A204.1 (cell line): ENCODE data around the gene OST4.
"Not testable (repeated sequence)": the region's sequence is repeated elsewhere in the genome, so short reads cannot be mapped to it uniquely, and the experiment has no call there.

ENCODE experiments used
- FAIRE-seq: peaks from 2 replicates; lab custom pipeline; 2012; peaks lifted over from hg19 to GRCh38; lab: Jason Lieb, UNC

Gene OST4

DNA sequence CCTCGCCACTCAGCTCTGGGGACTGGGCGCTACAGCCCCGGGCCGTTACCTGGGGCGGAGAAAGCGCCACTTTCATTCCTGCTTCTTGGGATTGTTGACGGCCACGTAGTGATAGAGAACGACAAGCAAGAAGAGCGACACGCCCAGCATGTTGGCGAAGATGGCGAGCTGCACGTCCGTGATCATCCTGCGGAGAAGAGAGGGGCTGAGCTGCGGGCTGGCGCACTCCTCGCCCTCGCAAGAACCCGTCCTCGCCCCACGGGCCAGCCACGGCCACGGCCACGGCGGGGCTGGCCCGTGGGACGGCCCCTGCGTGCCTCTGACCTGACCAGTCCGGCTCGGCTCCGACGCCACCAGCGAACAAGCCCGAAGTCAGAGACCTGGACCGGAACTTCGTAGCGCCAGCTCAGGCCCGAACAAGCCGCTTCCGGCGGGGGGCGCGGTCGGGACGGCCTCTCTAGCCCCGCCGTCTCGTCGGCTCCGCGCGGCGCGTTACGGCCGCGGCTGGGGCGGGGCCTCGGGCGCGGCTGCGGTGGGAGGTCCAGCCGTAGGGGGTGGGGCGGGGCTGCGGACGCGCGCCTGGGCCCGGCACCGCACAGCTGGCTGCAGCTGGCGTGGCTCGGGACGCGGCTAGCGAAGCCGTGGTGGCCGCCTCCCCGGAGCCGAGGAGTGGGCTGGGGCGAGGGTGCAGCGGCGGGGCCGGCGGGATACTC is at the start of gene OST4:
OST4 (minus strand) TSS at position 378 of the 713 bp plus-strand sequence.
- no peak for FAIRE-seq

DNA sequence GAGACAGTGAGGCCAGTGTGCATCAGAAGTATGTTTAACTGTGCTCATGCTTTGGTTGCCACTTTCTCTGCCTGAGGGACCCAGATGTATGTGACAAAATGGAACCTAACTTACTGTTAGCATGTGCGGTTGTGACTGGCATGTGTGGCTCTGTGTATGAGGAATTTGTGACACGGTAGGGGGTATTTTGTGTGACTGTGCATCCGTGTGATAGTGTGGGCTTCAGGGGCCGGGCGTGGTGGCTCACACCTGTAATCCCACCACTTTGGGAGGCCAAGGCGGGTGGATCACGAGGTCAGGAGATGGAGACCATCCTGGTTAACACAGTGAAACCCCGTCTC is 47.8 kb upstream of the OST4 start:
- FAIRE-seq, result not testable (repeated sequence)

DNA sequence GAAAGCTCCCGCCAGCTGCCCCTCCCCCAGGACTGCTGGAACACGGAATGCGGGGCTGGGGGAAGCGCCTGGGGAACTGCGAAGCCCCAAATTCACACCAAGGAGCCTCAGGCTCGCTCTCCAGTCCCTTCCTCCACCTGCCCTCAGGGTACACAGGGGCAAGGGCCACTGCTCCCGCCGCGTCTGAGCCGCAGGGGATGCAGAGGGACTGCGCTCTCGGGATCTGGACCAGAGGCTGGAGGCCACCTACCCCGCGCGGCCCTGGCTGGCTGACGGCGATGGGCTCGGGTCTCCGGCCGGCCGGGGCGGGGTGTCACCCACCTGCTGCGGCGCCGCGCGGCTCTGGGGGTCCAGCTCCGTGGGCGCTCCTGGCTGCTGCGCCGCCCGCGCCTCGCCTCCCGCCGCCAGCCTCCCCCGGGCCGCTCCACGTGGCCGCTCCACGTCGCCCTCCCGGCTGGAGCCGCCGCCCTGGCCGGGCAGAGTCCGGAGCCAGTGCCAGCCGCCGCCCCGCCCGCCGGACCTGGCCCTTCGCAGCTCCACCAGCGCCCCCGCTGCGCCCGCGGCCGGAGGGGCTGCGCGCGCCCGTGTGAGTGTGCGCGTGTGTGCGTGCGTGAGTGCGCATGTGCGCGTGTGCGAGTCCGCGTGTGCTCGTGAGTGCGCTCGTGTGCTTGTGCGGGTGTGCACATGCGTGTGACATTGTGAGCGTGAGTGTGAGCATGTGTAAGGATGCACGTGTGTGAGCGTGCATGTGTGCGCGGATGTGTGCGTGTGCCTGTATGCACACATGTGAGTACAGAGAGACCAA is 47.3 kb upstream of the OST4 start, which contains the start of gene CGREF1:
CGREF1 (minus strand) TSS at position 604 of the 805 bp plus-strand sequence. CDS start 14,762 bp downstream, outside the sequence.
- FAIRE-seq, result no peak

DNA sequence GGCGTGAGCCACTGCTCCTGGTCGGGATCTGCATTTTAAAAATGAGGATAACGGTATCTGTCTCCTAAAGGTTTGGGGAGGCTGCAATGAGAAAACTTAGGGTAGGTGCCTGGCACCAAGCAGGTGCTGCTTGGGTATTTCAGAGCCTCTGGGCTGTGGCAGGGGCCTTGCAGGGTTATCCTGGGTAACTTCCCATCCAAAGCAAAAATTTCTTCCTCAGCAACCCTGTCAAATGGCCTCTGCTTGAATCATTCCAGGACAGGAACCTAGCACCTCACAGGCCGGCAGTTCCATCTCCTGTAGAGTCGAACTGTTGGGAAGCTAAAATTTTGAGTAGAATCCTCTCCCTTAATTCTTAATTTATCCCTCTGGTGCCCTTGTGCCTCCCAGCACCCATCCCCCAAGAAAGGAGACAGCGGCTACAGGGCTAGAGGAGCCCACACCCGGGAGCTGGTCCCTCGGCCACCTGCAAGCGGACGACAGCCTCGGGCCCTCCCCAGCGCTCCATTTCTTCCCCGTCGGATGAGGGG is 46.6 kb upstream of the OST4 start:
- no peak for FAIRE-seq

DNA sequence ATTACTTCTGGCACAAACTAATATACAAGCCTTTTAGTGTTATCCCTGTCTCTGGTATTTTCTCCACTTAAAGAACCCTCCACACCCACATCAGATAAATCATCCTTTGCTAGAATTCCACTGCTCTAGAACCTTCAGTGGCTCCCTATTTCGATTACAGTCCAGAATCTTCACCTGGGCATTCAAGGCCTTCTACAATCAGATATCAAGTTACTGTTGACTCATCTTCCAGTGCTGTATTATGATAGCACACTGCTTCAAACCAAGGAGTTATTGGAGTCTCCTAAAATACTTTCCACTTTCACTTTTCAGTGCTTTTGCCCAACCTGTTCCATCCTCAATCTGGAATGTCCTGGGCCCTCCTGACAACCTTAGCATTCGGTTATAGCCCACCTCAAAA is 44.1 kb upstream of the OST4 start:
- FAIRE-seq, result no peak

DNA sequence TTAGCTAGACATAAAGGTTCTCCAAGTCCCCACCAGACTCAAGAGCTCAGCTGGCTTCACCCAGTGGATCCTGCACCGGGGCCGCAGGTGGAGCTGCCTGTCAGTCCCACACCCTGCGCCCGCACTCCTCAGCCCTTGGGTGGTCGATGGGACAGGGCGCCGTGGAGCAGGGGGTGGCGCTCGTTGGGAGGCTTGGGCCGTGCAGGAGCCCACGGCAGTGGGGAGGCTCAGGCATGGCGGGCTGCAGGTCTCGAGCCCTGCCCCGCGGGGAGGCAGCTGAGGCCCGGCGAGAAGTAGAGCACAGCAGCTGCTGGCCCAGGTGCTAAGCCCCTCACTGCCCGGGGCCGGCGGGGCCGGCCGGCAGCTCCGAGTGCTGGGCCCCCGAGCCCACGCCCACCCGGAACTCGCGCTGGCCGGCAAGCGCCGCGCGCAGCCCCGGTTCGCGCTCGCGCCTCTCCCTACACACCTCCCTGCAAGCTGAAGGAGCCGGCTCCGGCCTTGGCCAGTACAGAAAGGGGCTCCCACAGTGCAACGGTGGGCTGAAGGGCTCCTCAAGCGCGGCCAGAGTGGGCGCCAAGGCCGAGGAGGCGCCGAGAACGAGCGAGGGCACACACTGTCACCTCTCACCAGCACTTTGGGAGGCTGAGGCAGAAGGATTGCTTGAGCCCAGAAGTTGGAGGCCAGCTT is 40.1 kb upstream of the OST4 start:
- FAIRE-seq, result not testable (repeated sequence)

DNA sequence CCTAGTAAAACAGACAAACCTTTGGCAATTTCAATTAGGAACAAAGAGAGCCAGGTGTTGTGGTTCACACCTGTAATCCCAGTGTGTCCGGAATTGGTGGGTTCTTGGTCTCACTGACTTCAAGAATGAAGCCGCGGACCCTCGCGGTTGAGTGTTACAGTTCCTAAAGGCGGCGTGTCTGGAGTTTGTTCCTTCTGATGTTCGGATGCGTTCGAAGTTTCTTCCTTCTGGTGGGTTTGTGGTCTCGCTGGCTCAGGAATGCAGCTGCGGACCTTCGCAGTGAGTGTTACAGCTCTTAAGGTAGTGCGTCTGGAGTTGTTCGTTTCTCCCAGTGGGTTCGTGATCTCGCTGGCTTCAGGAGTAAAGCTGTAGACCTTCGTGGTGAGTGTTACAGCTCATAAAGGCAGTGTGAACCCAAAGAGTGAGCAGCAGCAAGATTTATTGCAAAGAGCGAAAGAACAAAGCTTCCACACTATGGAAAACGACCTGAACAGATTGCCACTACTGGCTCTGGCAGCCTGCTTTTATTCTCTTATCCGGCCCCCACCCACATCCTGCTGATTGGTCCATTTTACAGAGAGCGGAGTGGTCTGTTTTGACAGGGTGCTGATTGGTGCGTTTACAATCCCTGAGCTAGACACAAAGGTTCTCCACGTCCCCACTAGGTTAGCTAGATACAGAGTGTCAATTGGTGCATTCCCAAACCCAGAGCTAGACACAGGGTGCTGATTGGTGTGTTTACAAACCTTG is 39.3 kb upstream of the OST4 start:
- not testable (repeated sequence) for FAIRE-seq

DNA sequence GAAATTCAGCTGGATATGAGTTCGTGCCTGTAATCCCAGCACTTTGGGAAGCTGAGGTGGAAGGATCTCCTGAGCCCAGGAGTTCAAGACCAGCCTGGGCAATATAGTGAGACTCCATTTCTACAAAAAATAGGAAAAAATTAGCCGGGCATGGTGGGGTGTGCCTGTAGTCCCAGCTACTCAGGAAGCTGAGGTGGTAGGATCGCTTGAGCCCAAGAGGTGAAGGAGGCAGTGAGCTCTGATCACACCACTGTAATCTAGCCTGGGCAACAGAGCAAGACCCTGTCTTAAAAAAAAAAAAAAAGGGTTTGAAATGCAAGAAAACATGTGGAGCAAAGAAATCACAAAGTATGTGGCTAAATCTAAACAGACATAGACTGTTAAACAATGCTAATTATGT is 37.6 kb upstream of the OST4 start:
- FAIRE-seq, result no peak

DNA sequence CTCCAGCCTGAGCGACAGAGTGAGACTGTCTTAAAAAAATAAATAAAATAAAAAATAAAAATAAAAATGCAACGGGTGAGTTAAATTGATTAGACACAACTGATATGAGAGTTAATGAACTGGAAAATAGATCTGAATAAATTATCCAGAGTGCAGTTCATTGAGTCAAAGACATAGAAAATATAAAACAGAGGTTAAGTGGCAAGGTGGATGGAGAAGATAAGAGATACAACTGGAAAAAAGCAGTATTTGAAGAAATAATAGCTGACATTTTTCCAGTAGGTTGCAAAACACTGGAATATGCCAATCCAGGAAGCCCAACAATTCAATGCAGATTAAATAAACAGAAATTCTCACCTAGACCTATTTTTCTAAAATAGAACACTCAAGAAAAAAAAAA is 36.8 kb upstream of the OST4 start:
- FAIRE-seq, result no peak

DNA sequence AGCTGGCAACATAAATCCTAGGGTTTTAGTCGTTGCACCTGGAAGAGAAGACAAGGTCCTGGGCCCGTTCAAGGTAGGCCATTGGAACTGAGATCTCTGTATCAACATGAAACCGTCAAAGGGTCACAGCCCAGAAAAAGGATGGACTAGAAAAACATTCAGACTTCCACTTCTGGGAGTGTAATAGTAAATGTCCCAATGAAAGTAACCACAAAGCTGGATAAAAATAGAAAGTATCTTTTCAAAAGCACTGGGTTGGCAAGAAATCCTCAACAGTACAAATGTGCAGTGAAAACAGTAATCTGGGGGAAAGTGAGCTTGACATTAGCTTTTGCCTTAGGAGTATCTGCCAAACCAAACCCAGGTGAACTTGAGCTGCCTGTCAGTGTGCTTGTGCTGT is 34.5 kb upstream of the OST4 start:
- FAIRE-seq, result no peak

DNA sequence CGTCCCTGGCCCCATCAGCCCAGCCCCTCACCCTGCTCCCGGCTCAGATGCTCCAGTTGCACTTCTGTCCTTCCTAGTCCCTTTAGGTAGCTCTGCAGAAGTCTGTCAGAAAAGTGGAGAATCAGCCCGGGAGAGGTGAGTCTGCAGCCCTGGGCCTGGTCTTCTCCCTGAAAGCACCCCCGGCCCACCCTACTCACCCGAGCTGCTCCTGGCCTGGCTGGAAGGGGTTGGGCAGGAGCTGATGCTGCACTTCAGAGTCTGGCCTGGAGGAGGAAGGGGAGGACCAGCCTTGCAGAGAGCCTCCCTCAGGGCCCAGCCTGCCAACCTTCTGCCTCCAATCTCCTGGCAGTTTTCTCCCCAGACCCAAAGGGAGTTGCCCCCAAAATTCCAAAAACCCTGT is 30.9 kb upstream of the OST4 start:
- FAIRE-seq, result no peak

DNA sequence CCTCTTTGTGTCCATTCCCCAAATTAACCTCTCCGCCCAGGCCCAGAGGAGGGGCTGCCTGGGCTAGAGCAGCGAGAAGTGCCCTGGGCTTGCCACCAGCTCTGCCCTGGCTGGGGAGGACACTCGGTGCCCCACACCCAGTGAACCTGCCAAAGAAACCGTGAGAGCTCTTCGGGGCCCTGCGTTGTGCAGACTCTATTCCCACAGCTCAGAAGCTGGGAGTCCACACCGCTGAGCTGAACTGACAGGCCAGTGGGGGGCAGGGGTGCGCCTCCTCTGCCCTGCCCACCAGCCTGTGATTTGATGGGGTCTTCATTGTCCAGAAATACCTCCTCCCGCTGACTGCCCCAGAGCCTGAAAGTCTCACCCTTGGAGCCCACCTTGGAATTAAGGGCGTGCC is 28.6 kb upstream of the OST4 start:
- FAIRE-seq, result no peak

DNA sequence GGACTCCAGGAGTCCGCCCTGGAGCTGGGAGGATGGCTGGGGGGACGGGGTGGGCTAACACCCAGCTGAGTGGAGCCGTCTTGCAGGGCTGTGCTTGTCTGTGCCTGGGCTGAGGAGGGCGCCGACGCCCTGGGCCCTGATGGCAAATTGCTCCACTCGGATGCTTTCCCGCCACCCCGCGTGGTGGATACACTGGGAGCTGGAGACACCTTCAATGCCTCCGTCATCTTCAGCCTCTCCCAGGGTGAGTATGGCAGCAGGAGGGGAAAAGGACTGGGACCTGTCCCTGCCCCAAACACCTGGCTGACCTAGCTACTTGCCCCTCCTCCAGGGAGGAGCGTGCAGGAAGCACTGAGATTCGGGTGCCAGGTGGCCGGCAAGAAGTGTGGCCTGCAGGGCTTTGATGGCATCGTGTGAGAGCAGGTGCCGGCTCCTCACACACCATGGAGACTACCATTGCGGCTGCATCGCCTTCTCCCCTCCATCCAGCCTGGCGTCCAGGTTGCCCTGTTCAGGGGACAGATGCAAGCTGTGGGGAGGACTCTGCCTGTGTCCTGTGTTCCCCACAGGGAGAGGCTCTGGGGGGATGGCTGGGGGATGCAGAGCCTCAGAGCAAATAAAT is 28.0 kb upstream of the OST4 start:
- FAIRE-seq, result no peak

DNA sequence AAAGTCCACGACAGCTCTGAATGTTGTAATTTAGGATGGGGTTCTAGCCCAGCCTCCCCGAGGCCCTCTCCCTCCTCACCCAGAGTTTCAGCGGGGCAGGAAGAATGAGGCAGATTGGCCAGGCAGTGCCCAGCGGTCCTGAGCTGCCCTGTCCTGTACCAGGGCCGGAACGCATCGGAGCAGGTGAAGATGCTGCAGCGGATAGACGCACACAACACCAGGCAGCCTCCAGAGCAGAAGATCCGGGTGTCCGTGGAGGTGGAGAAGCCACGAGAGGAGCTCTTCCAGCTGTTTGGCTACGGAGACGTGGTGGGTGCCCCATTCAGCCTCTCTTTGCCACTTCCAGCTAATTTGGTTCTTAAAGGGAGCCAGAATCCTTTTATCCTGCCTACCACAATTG is 25.9 kb upstream of the OST4 start:
- no peak for FAIRE-seq

DNA sequence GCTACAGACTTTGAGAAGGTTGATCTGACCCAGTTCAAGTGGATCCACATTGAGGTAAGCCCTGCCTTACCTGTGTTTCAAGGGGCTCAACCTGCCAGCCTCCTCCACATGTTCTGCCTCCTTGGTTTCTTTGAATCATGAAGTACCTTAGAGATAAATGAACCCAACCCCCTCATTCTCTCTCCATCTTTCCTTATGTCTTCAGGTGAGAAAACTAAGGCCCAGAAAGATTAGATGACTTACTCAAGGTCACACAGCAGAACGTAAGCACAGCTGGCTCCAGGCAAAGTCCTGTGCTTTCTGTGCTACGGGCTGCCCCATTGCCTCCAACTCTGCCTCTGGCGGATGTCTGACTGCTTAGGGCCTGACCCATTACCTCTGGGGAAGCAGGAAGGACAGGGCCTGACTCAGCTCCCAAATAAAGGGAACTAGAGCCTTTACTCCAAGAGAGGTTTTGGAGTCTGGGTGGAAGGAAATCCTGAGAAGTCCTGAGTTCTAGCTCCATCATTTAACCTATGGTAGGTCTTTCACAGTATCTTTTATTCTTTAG is 25.4 kb upstream of the OST4 start:
- FAIRE-seq, result no peak

DNA sequence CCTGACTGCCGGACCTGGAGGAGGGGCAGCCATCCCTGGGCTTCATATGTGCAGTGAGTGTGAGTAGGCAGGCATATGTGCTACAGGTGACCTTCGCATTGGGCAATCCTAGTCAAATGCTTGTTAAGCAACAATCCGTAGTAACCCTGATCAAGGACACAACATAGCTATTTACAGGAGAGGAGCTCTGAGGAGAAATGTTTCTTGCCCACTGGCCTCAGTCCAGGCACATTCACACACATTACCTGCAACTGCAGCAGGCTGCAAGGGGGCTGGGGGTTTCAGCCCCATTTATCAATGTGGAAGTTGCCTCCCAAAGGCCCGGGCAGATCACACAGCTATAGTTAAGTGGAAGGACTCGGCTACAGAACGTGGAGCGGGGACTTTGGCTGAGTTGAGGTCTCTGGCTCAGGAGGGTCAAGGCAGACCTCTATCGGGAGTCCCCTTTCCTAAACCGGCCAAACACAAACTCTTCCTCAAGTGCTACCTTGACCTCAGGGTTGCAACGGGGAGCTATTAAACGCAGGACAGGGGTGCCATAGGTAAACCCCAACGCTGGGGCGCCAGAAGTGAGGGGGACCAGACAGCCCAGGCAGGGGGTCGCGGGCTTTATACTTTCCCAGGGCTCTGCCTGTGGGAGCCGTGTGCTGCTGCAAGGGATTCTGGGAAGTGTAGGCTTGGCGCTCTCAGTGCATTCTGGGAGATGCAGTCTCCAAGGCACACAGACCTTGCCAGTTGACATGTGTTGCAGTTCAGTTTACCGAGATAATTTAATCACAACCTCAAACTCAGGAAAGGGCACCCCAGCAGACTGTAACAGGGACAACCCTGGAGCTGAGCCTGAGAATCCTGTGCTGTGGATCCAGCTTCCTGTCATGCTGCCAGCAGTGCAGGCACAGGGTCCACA is 24.5 kb upstream of the OST4 start:
- FAIRE-seq, result no peak

DNA sequence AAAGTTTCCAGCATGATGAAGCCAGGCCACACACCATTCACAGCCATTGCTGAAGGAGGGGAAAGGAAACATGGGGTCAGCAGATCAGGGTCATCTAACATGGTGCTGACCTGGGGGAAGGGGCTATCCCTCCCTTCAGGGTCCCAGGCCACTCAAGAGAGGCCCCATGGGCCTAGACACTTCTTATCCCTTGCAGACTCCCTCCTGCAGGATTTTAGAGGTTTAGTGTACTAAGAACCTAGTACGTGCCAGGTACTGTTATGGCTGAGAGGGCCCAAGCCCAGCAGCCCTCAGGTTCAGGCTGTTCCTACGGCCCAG is 23.9 kb upstream of the OST4 start:
- FAIRE-seq, result no peak

DNA sequence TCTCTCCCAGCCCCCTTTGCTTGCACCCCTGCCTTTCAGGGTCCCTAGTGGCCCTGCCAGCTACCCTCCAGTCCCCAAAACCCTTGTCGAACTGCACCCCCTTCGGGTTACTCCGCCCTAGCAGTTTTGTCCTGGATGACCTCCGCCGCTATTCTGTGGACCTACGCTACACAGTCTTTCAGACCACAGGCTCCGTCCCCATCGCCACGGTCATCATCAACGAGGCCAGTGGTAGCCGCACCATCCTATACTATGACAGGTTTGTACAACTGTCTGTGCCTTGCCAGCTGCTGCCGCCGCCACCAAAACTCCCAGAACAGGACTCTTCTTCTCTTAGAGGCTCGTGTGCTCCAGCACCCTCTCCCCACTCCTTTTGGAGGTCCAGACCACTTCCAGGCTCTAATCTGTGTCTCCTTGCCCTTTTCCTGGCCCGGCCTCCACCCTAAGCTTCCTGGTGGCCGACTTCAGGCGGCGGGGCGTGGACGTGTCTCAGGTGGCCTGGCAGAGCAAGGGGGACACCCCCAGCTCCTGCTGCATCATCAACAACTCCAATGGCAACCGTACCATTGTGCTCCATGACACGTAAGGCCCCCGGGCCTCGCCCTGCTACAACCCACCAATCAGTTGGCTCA is 23.0 kb upstream of the OST4 start:
- FAIRE-seq, result no peak

DNA sequence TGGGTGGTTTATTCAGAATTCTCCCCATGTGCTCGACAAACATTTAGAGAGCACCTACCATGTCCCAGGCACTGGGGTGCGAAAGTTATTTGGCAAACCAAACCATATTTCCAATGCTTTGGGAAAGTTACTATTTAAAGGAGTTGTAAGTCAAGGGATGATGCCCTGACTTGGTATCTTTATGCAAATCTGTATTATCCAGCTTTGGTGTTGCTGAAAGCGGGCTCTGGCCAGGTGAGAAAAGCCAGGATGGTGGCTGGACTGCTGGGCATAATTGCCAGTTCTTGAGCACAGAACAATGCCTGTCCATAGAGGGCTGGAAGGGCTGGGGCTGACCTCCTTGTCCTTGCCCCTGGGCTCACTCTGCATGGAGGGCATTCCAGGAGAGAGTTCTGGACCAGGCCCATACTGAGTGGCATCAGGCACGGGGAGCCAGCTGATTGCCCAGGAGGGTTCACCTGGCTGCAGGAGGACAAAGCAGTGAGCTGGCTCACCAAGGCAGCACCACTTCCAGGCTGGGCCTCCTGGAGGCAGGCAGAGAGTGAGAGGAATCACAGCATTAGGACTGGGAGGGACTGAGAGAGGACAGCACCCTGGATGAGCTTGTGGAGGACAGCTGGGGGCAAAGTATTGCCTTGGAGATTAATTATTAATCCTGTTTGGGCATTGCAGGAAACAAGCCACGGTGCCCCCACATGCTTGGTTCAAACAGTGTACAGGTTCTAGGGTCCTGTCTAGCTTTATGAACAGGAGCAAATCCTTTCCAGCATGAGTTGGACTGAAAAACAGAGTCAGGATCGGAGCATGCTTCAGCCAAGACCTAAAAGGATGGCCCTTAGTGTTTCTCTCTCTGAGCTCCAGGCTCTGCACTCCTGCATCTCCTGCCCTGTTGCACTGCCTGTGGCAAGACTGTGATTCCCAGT is 22.2 kb upstream of the OST4 start:
- no peak for FAIRE-seq
